OCI-LY1 (cell line): ENCODE results near the gene MAMDC2.

Experiments
- H2AFZ ChIP-seq: fragments of 200-600 bp; sonication (generic), shearing (Covaris generic); 2 replicates; pipeline ENCODE4 v1.6.0; 2014; ENCODE audit warnings: antibody characterized with exemption, mild to moderate bottlenecking, low read length
- H3F3A ChIP-seq: fragments of 200-600 bp; sonication (generic), shearing (Covaris generic); 2 replicates; pipeline ENCODE4 v1.6.0; 2014; ENCODE audit warnings: mild to moderate bottlenecking, antibody characterized with exemption, low read length, moderate library complexity; ENCODE audit not compliant: insufficient read depth
- H3K27ac ChIP-seq: fragments of 200-600 bp; sonication (generic); 2 replicates; pipeline ENCODE4 v1.5.1; 2014; ENCODE audit warnings: low read length, mixed run types, mild to moderate bottlenecking, low read depth; ENCODE audit not compliant: poor library complexity, severe bottlenecking
- H3K27me3 ChIP-seq: fragments of 200-600 bp; sonication (generic); 2 replicates; pipeline ENCODE4 v1.6.0; 2014; ENCODE audit warnings: antibody characterized with exemption, mild to moderate bottlenecking, low read length, moderate library complexity; ENCODE audit not compliant: insufficient read depth
- H3K36me3 ChIP-seq: fragments of 200-600 bp; sonication (generic); 2 replicates; pipeline ENCODE4 v1.6.1; 2014; ENCODE audit warnings: mild to moderate bottlenecking, antibody characterized with exemption, low read length, moderate library complexity, mixed read lengths; ENCODE audit not compliant: insufficient read depth
- H3K4me1 ChIP-seq: fragments of 200-600 bp; sonication (generic); 2 replicates; pipeline ENCODE4 v1.5.1; 2014; ENCODE audit warnings: mild to moderate bottlenecking, low read length, moderate library complexity; ENCODE audit not compliant: insufficient read depth, severe bottlenecking
- H3K4me2 ChIP-seq: fragments of 200-600 bp; sonication (generic), shearing (Covaris generic); 2 replicates; pipeline ENCODE4 v1.6.1; 2014; ENCODE audit warnings: low read length
- H3K4me3 ChIP-seq: fragments of 200-600 bp; sonication (generic); 2 replicates; pipeline ENCODE4 v1.5.1; 2014; ENCODE audit warnings: low read length, low read depth, mild to moderate bottlenecking, mixed read lengths; ENCODE audit not compliant: poor library complexity, severe bottlenecking
- H3K79me2 ChIP-seq: fragments of 200-600 bp; shearing (Covaris generic); 2 replicates; pipeline ENCODE4 v1.6.1; 2016; ENCODE audit warnings: mixed run types, low read length, mixed read lengths; ENCODE audit not compliant: insufficient read depth
- H3K9ac ChIP-seq: fragments of 200-600 bp; sonication (generic), shearing (Covaris generic); 2 replicates; pipeline ENCODE4 v1.6.1; 2014; ENCODE audit warnings: mild to moderate bottlenecking, low read length, mixed read lengths
- H3K9me2 ChIP-seq: fragments of 200-600 bp; sonication (generic), shearing (Covaris generic); 2 replicates; pipeline ENCODE4 v1.6.1; 2014; ENCODE audit warnings: low read depth, mild to moderate bottlenecking, low read length, mixed read lengths
- H3K9me3 ChIP-seq: fragments of 200-600 bp; shearing (Covaris generic); 2 replicates; pipeline ENCODE4 v1.6.1; 2014; ENCODE audit warnings: low read length, mixed read lengths
- H4K20me1 ChIP-seq: fragments of 200-600 bp; sonication (generic), shearing (Covaris generic); 2 replicates; pipeline ENCODE4 v1.6.0; 2016; ENCODE audit warnings: mild to moderate bottlenecking, low read length; ENCODE audit not compliant: insufficient read depth
- CTCF ChIP-seq: fragments of 200-600 bp; sonication (generic), shearing (Covaris generic); IDR thresholded peaks from 2 replicates; pipeline ENCODE4 v1.5.1; 2017; ENCODE audit warnings: mild to moderate bottlenecking, antibody characterized with exemption, low read length, moderate library complexity, mixed read lengths
- EZH2 ChIP-seq: fragments of 200-600 bp; sonication (generic), shearing (Covaris generic); IDR thresholded peaks from 2 replicates; pipeline ENCODE4 v1.8.0; 2017; ENCODE audit warnings: borderline replicate concordance, mixed run types, mild to moderate bottlenecking, antibody characterized with exemption, low read length, moderate library complexity, mixed read lengths

Gene MAMDC2

GRCh38 chr9:70111641-70112236 lies 68.1 kb downstream of the MAMDC2 start:
- no peaks in the 10 kb centered on the region for H4K20me1 ChIP-seq
- H3K27ac ChIP-seq, result no peak overlapping the region
- H3K9me2 ChIP-seq, result no peaks in the 10 kb centered on the region
- H2AFZ ChIP-seq, result no peak overlapping the region
- TF ChIP-seq EZH2 (no peak), CTCF (no peak)
- H3K9ac ChIP-seq, result no peak overlapping the region
- H3K79me2 ChIP-seq, result no peaks in the 10 kb centered on the region
- H3K4me1 ChIP-seq, result no peaks in the 10 kb centered on the region
- H3K36me3 ChIP-seq, result no peaks in the 10 kb centered on the region
- H3K9me3 ChIP-seq, result no peaks in the 10 kb centered on the region
- no peak overlapping the region for H3K4me2 ChIP-seq
- H3F3A ChIP-seq, result no peaks in the 10 kb centered on the region
- H3K27me3 ChIP-seq, result no peaks in the 10 kb centered on the region
- no peak overlapping the region for H3K4me3 ChIP-seq

GRCh38 chr9:70112981-70113380 lies 69.3 kb downstream of the MAMDC2 start:
- H3K27ac ChIP-seq, result no peak overlapping the region
- no peak overlapping the region for H3K9ac ChIP-seq
- no peaks in the 10 kb centered on the region for H3K27me3 ChIP-seq
- no peaks in the 10 kb centered on the region for H4K20me1 ChIP-seq
- H3K4me1 ChIP-seq, result no peaks in the 10 kb centered on the region
- H3K4me2 ChIP-seq, result no peak overlapping the region
- H3K9me3 ChIP-seq, result no peaks in the 10 kb centered on the region
- H2AFZ ChIP-seq, result no peak overlapping the region
- H3F3A ChIP-seq, result no peaks in the 10 kb centered on the region
- TF ChIP-seq CTCF (no peak), EZH2 (no peak)
- no peak overlapping the region for H3K4me3 ChIP-seq
- H3K79me2 ChIP-seq, result no peaks in the 10 kb centered on the region
- H3K36me3 ChIP-seq, result no peaks in the 10 kb centered on the region
- no peaks in the 10 kb centered on the region for H3K9me2 ChIP-seq

- H3K36me3 ChIP-seq, result no peaks in the 10 kb centered on the region
- H3K27me3 ChIP-seq, result no peaks in the 10 kb centered on the region
- H3K9me2 ChIP-seq, result no peaks in the 10 kb centered on the region
- no peaks in the 10 kb centered on the region for H3K79me2 ChIP-seq
- H3K4me3 ChIP-seq, result no peak overlapping the region
- no peak for TF ChIP-seq EZH2
- peak; percentile 81 for TF ChIP-seq CTCF
- no peaks in the 10 kb centered on the region for H3K9me3 ChIP-seq
- H3K9ac ChIP-seq, result no peak overlapping the region
- no peak overlapping the region for H2AFZ ChIP-seq
- no peaks in the 10 kb centered on the region for H3F3A ChIP-seq
- H3K4me2 ChIP-seq, result no peak overlapping the region
- no peaks in the 10 kb centered on the region for H4K20me1 ChIP-seq
- H3K4me1 ChIP-seq, result no peaks in the 10 kb centered on the region
- H3K27ac ChIP-seq, result no peak overlapping the region
These were observed 69.9 kb downstream of the MAMDC2 start for GRCh38 chr9:70113403-70114022.
